Nephron (organoid): ENCODE data around the gene DYNC1LI2.
A peak's percentile ranks its signal among the peaks of the same experiment; 100 is the strongest.

Source experiments
- H3K27ac Mint-ChIP-seq, 3 experiments: 2 replicates each; pipeline ENCODE4 v1.8.0; 2020; ENCODE audit warnings: mixed read lengths in 3 of 3, mild to moderate bottlenecking in 2 of 3, moderate library complexity in 1 of 3
- H3K27me3 Mint-ChIP-seq: 2 replicates; pipeline ENCODE4 v1.8.0; 2021; ENCODE audit warnings: low read depth, mild to moderate bottlenecking, moderate library complexity, mixed read lengths
- H3K36me3 Mint-ChIP-seq: 2 replicates; pipeline ENCODE4 v1.8.0; 2020; ENCODE audit warnings: low read depth, mixed read lengths
- H3K4me1 Mint-ChIP-seq: 2 replicates; pipeline ENCODE4 v1.8.0; 2020; ENCODE audit warnings: mixed read lengths
- H3K4me3 Mint-ChIP-seq, 3 experiments: 2 replicates each; pipeline ENCODE4 v1.8.0; 2020; ENCODE audit warnings: mild to moderate bottlenecking in 3 of 3, mixed read lengths in 3 of 3, moderate library complexity in 2 of 3
- H3K9me3 Mint-ChIP-seq: 2 replicates; pipeline ENCODE4 v1.8.0; 2020; ENCODE audit warnings: mixed read lengths
- TF ChIP-seq, protein P1 (sequence below), 3 experiments: fragments of 200-600 bp; sonication (generic); IDR thresholded peaks; one replicate each; pipeline ENCODE4 v1.5.0; 2021; ENCODE audit warnings: antibody characterized with exemption in 3 of 3; ENCODE audit not compliant: unreplicated experiment in 3 of 3

The DYNC1LI2 gene

GRCh38 chr16:66746048-66746447 lies 5.4 kb downstream of the DYNC1LI2 start:
- H3K27ac Mint-ChIP-seq: no peak overlapping the region
- TF ChIP-seq, protein P1, sequence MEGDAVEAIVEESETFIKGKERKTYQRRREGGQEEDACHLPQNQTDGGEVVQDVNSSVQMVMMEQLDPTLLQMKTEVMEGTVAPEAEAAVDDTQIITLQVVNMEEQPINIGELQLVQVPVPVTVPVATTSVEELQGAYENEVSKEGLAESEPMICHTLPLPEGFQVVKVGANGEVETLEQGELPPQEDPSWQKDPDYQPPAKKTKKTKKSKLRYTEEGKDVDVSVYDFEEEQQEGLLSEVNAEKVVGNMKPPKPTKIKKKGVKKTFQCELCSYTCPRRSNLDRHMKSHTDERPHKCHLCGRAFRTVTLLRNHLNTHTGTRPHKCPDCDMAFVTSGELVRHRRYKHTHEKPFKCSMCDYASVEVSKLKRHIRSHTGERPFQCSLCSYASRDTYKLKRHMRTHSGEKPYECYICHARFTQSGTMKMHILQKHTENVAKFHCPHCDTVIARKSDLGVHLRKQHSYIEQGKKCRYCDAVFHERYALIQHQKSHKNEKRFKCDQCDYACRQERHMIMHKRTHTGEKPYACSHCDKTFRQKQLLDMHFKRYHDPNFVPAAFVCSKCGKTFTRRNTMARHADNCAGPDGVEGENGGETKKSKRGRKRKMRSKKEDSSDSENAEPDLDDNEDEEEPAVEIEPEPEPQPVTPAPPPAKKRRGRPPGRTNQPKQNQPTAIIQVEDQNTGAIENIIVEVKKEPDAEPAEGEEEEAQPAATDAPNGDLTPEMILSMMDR (IDR thresholded peaks at IDR 0.05; ENCODE audit: unreplicated experiment in 3 of 3): no peak
- no peak overlapping the region for H3K4me3 Mint-ChIP-seq
- H3K27me3 Mint-ChIP-seq: no peaks in the 10 kb centered on the region
- no peaks in the 10 kb centered on the region for H3K9me3 Mint-ChIP-seq
- H3K36me3 Mint-ChIP-seq: peaks cover 57% of the 10 kb centered on the region
- H3K4me1 Mint-ChIP-seq: peaks cover 41% of the 10 kb centered on the region

- H3K4me1 Mint-ChIP-seq: peaks cover 29% of the 10 kb centered on the region
- H3K27me3 Mint-ChIP-seq: no peaks in the 10 kb centered on the region
- H3K36me3 Mint-ChIP-seq: peaks cover 60% of the 10 kb centered on the region
- TF ChIP-seq, protein P1 (IDR thresholded peaks at IDR 0.05; ENCODE audit: unreplicated experiment in 3 of 3): no peak
- no peaks in the 10 kb centered on the region for H3K9me3 Mint-ChIP-seq
- H3K4me3 Mint-ChIP-seq: no peak overlapping the region
- H3K27ac Mint-ChIP-seq: peak overlapping the region; percentile 48 to 90 (median 84)
Observed at GRCh38 chr16:66741950-66742808, 9.2 kb downstream of the DYNC1LI2 start.

GRCh38 chr16:66741169-66741900 lies 10.1 kb downstream of the DYNC1LI2 start:
- Mint-ChIP-seq H3K27ac (peak overlapping the region; percentile 48 to 90 (median 84)), H3K9me3 (no peaks in the 10 kb centered on the region), H3K4me1 (peaks cover 29% of the 10 kb centered on the region), H3K27me3 (no peaks in the 10 kb centered on the region), H3K4me3 (no peak overlapping the region), H3K36me3 (peaks cover 62% of the 10 kb centered on the region)
- TF ChIP-seq, protein P1 (IDR thresholded peaks at IDR 0.05; ENCODE audit: unreplicated experiment in 3 of 3): no peak

GRCh38 chr16:66740533-66740932 lies 10.9 kb downstream of the DYNC1LI2 start:
- H3K4me1 Mint-ChIP-seq: peaks cover 29% of the 10 kb centered on the region

DNA sequence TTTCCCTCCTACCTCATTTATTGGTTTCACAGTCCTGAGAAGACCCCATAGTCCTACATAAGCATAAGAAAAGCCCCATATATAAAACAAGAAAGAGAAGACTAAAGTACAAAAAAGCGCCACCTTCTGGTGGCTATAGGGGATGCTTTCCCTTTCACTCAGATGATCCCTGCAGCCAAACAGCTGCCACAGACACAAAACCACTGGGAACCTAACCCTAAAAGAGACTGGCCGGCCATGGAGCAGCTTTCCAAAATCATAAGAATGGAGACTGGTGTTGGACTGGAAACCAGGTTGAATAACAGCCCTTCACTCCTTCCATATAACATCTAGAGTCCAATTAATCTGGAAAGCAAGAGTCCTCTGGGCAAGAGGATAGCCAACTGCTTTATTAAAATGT lies 11.4 kb downstream of the DYNC1LI2 start:
- TF ChIP-seq, protein P1 (IDR thresholded peaks at IDR 0.05; ENCODE audit: unreplicated experiment in 3 of 3): peak; percentile 54 to 59 (median 56)
- no peak overlapping the region for H3K4me3 Mint-ChIP-seq
- no peaks in the 10 kb centered on the region for H3K9me3 Mint-ChIP-seq
- peak overlapping the region in 2 of 3 experiments; percentile 9 to 84 for H3K27ac Mint-ChIP-seq
- peaks cover 70% of the 10 kb centered on the region for H3K36me3 Mint-ChIP-seq
- peaks cover 29% of the 10 kb centered on the region for H3K4me1 Mint-ChIP-seq
- H3K27me3 Mint-ChIP-seq: no peaks in the 10 kb centered on the region

More at GRCh38 chr16:66740533-66740932, 10.9 kb downstream of the DYNC1LI2 start:
- TF ChIP-seq, protein P1 (IDR thresholded peaks at IDR 0.05; ENCODE audit: unreplicated experiment in 3 of 3): no peak
- Mint-ChIP-seq H3K9me3 (no peaks in the 10 kb centered on the region), H3K27me3 (no peaks in the 10 kb centered on the region), H3K4me3 (no peak overlapping the region), H3K36me3 (peaks cover 65% of the 10 kb centered on the region), H3K27ac (peak overlapping the region; percentile 15 to 84 (median 35))
